Epithelial cell of prostate (primary cell): ENCODE results near the gene BMERB1.

Experiments
- DNase-seq: peaks from one replicate; pipeline ENCODE4 v3.0.0-alpha.2; 2011; ENCODE audit warnings: low read depth, low spot score
- H3K27ac ChIP-seq: fragments of 450-650 bp; 2 replicates; pipeline ENCODE4 v1.5.1; 2017; ENCODE audit warnings: mild to moderate bottlenecking

Gene BMERB1

GRCh38 chr16:15631730-15632409 is 197.5 kb downstream of the BMERB1 start:
- no peak overlapping the region for H3K27ac ChIP-seq
- DNase-seq: no peak

- no peak for DNase-seq
- no peak overlapping the region for H3K27ac ChIP-seq
Observed at GRCh38 chr16:15635926-15636325, 201.5 kb downstream of the BMERB1 start.

- H3K27ac ChIP-seq: no peak overlapping the region
- no peak for DNase-seq
Observed at GRCh38 chr16:15636392-15636873, 202.0 kb downstream of the BMERB1 start.
